Kidney (tissue), 14 donors: Measurements from ENCODE around the gene SMC1B. TPM values are rescaled to one million over a fixed set of nuclear protein-coding genes. Genes with fewer than 3 reads are reported as not detected.
A peak's percentile ranks its signal among the peaks of the same experiment; 100 is the strongest.

Experiments used
- DNase-seq, 5 donors: peaks; one replicate each; pipeline ENCODE4 v3.0.0-alpha.2; 2013 to 2020
- FAIRE-seq: peaks from 2 replicates; lab custom pipeline; 2012; peaks lifted over from hg19 to GRCh38; lab: Jason Lieb, UNC
- H3K27ac ChIP-seq, 2 donors: one replicate each; pipeline ENCODE4 v1.7.0; 2013; ENCODE audit warnings: low read depth in 2 of 2, low read length in 2 of 2, inconsistent platforms in 1 of 2
- H3K27me3 ChIP-seq: one replicate; pipeline ENCODE4 v1.7.1; 2013; ENCODE audit warnings: low read length, inconsistent platforms; ENCODE audit not compliant: control insufficient read depth, insufficient read depth
- H3K36me3 ChIP-seq, 3 donors: one replicate each; pipeline versions ENCODE4 v1.7.0 to v1.7.1; 2013; ENCODE audit warnings: low read length in 3 of 3, control low read depth in 1 of 3, inconsistent platforms in 1 of 3; ENCODE audit not compliant: insufficient read depth in 3 of 3, control insufficient read depth in 2 of 3
- H3K4me1 ChIP-seq, 3 donors: one replicate each; pipeline versions ENCODE4 v1.7.0 to v1.7.1; 2013; ENCODE audit warnings: low read length in 3 of 3, inconsistent platforms in 1 of 3, low read depth in 1 of 3; ENCODE audit not compliant: control insufficient read depth in 2 of 3, insufficient read depth in 2 of 3
- H3K4me3 ChIP-seq, 3 donors: one replicate each; pipeline versions ENCODE4 v1.7.0 to v1.8.1; 2013; ENCODE audit warnings: low read length in 3 of 3, control low read depth in 1 of 3, inconsistent platforms in 1 of 3
- H3K9ac ChIP-seq, 3 donors: one replicate each; pipeline versions ENCODE4 v1.7.0 to v1.7.1; 2013; ENCODE audit warnings: low read length in 3 of 3, control low read depth in 1 of 3, inconsistent platforms in 1 of 3
- H3K9me3 ChIP-seq, 3 donors: one replicate each; pipeline versions ENCODE4 v1.7.0 to v1.7.1; 2013; ENCODE audit warnings: low read length in 3 of 3, control low read depth in 1 of 3, inconsistent platforms in 1 of 3; ENCODE audit not compliant: control insufficient read depth in 2 of 3, insufficient read depth in 1 of 3
- CTCF ChIP-seq: IDR thresholded peaks from 3 replicates; pipeline ENCODE4 v1.5.1; 2012; ENCODE audit warnings: mild to moderate bottlenecking, moderate library complexity, borderline replicate concordance; ENCODE audit not compliant: insufficient read depth; ENCODE audit errors: extremely low read depth
- intact Hi-C: fragments of 100-400 bp; cut with DNase I; formaldehyde crosslinking; loops from one replicate; pipeline ENCODE4 v1.11.1; 2022
- polyA plus RNA-seq: library from polyadenylated mRNA; stranded (reverse); fragments of 350-450 nt; fragmentation: Illumina TruSeq; extraction: RNeasy Lipid Tissue Mini Kit (QIAGEN cat#74804); gene quantifications from one replicate; pipeline ENCODE4 v1.2.3, GENCODE V29; 2014; ENCODE audit warnings: low read depth, low replicate concordance; ENCODE audit not compliant: insufficient read depth
- total RNA-seq: library from RNA; stranded (reverse); fragmentation: NEBNext Ultra II Directional; extraction: Animal tissue kit (Norgen Biotek cat#: 25700); gene quantifications from one replicate; pipeline ENCODE4 v1.2.1, GENCODE V29; 2021
- donor health status: control.
- donor health status: control.
- donor health status: control.
- donor health status: control.
- donor health status: control.
- donor health status: DM: yes; HTN: yes; CAD: no.
- donor health status: Normal renal cell carcinoma (clear cell type).

SMC1B gene
- total and polyA plus RNA-seq, 2 donors from 2014 or later = not detected

GRCh38 chr22:45420011-45420410 lies 6.6 kb upstream of the SMC1B start:
- FAIRE-seq (no peak), DNase-seq (no peak)
- Histone ChIP-seq H3K4me1 (no peaks in the 10 kb centered on the region), H3K9me3 (no peaks in the 10 kb centered on the region), H3K36me3 (no peaks in the 10 kb centered on the region), H3K9ac (no peak overlapping the region), H3K27me3 (no peaks in the 10 kb centered on the region), H3K27ac (no peak overlapping the region), H3K4me3 (no peak overlapping the region)
- intact Hi-C loops = no loop called here
- no peak for TF ChIP-seq CTCF

- Histone ChIP-seq H3K9me3 (no peaks in the 10 kb centered on the region), H3K4me3 (no peak overlapping the region), H3K27ac (no peak overlapping the region), H3K36me3 (no peaks in the 10 kb centered on the region), H3K27me3 (no peaks in the 10 kb centered on the region), H3K4me1 (no peaks in the 10 kb centered on the region), H3K9ac (no peak overlapping the region)
- DNase-seq = no peak
- no peak for TF ChIP-seq CTCF
- intact Hi-C loops = no loop called here
- FAIRE-seq = no peak
These were observed 5.4 kb upstream of the SMC1B start for GRCh38 chr22:45418770-45419138.

- intact Hi-C loops = no loop called here
- DNase-seq = peak in 1 of 5 donors; percentile 35
These were observed 4.8 kb upstream of the SMC1B start for GRCh38 chr22:45418056-45418769.

More at GRCh38 chr22:45418056-45418769, 4.8 kb upstream of the SMC1B start:
- Histone ChIP-seq H3K9ac (no peak overlapping the region), H3K9me3 (no peaks in the 10 kb centered on the region), H3K4me1 (peaks cover 0 to 2% (median 0%) of the 10 kb centered on the region in 3 donors), H3K4me3 (no peak overlapping the region), H3K36me3 (no peaks in the 10 kb centered on the region), H3K27ac (no peak overlapping the region), H3K27me3 (no peaks in the 10 kb centered on the region)
- no peak for FAIRE-seq
- no peak for TF ChIP-seq CTCF
